ENCODE data around the gene ANGPTL4. TPM values are rescaled to one million over a fixed set of nuclear protein-coding genes. Genes with fewer than 3 reads are reported as not detected.

Gene ANGPTL4
- polyA plus RNA-seq, 2 of the 4 experiments (the other 2 are of a cell fraction): 12.3 to 30.8 TPM

DNA sequence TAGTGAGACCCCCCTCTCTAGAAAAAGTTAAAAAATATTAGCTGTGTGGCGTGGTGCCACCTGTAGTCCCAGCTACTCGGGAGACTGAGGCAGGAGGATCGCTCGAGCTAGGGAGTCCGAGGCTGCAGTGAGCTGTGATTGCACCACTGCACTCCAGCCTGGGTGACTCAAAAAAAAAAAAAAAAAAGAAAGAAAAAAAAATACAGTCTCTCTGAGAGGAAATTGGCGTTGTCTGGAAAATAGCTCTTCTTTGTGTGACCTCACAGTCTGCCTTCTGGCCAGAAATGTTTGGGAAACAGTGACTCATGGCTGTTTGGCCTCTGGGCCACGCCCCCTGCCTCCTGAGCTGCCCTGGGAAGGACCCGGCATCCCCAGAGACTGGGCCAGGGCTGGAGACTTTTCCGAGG is 59.9 kb downstream of the ANGPTL4 start:
- ChIA-PET POLR2A (interaction anchor here (0.6 to 2.0 kb wide), 12 partner anchors 9 to 982 kb away, joined by 3 to 35 read pairs (median 4); partner anchors contain the start of genes ANGPTL4, HNRNPM, MARCHF2 and RAB11B), CTCF (interaction anchor here (0.7 to 2.2 kb wide), 3 partner anchors 9 to 32 kb away, joined by 4 to 19 read pairs (median 5); partner anchors contain the start of gene MARCHF2)
- peak overlapping the region; percentile 78 for H3K4me2 ChIP-seq
- TF ChIP-seq BHLHE40 (IDR thresholded peaks at IDR 0.05; ENCODE audit: low read depth, low read length) (no peak), JUN (IDR thresholded peaks at IDR 0.05) (0 out of 5 replicates have a peak, but pooled peaks of 1 of the 2 experiments have one; percentile 42), TFCP2L1 (CRISPR knock-in tag; IDR thresholded peaks at IDR 0.05) (no peak), RFX5 (IDR thresholded peaks at IDR 0.05) (no peak), FOSL2 (IDR thresholded peaks at IDR 0.05) (peak; percentile 58), FOSL2 (CRISPR knock-in tag; IDR thresholded peaks at IDR 0.05) (peak; percentile 93), RAD21 (conservative IDR thresholded peaks at IDR 0.05 in 1 of 2, IDR thresholded peaks at IDR 0.05 in 1 of 2) (no peak), ESRRA (IDR thresholded peaks at IDR 0.05; ENCODE audit: borderline replicate concordance, low read length) (no peak), ZC3H11A (IDR thresholded peaks at IDR 0.05) (no peak), ZNF302 (CRISPR knock-in tag; IDR thresholded peaks at IDR 0.05) (no peak), HOXB5 (CRISPR knock-in tag; IDR thresholded peaks at IDR 0.05) (no peak), CEBPB (IDR thresholded peaks at IDR 0.05) (peak; percentile 31 to 73; a peak in 1 of 4 replicates), TP53 (CRISPR knock-in tag; IDR thresholded peaks at IDR 0.05) (no peak), JUNB (IDR thresholded peaks at IDR 0.05) (0 out of 2 replicates have a peak, but pooled peaks have one; percentile 46)
- TF ChIP-seq, protein P1, sequence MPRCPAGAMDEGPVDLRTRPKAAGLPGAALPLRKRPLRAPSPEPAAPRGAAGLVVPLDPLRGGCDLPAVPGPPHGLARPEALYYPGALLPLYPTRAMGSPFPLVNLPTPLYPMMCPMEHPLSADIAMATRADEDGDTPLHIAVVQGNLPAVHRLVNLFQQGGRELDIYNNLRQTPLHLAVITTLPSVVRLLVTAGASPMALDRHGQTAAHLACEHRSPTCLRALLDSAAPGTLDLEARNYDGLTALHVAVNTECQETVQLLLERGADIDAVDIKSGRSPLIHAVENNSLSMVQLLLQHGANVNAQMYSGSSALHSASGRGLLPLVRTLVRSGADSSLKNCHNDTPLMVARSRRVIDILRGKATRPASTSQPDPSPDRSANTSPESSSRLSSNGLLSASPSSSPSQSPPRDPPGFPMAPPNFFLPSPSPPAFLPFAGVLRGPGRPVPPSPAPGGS (IDR thresholded peaks at IDR 0.05): no peak
- TF ChIP-seq, protein P2, sequence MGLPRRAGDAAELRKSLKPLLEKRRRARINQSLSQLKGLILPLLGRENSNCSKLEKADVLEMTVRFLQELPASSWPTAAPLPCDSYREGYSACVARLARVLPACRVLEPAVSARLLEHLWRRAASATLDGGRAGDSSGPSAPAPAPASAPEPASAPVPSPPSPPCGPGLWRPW (IDR thresholded peaks at IDR 0.05): no peak
- TF ChIP-seq, protein P3, sequence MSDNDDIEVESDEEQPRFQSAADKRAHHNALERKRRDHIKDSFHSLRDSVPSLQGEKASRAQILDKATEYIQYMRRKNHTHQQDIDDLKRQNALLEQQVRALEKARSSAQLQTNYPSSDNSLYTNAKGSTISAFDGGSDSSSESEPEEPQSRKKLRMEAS (IDR thresholded peaks at IDR 0.05): peak; percentile 43; the same call in 1 of the 2 replicates
- DNase-seq (ENCODE audit: low read depth in 1 of 2, low spot score in 1 of 2) (peak; percentile 67 to 93), FAIRE-seq (no peak), ATAC-seq (peak; percentile 96 to 99)
- no peak overlapping the region for H3K4me3 ChIP-seq
- 0% methylated on average over 7 of the region's 9 CpGs for WGBS (ENCODE audit: missing lambda C conversion rate)
- peak overlapping the region; percentile 82 to 91 for H3K27ac ChIP-seq
- H3K4me1 ChIP-seq: peaks cover 17% of the 10 kb centered on the region
- no peaks in the 10 kb centered on the region for H3K9me3 ChIP-seq

Small RNA genes lying within 50 kb of the gene (small RNA-seq; reads per million reads assigned to genes)
- gene MIR4999: 0 to 12.3 (median 6.8) reads per million in 6 experiments

Other genes starting within 250 kb of the ANGPTL4 start
- 0.01 TPM in 1 of 2 replicates, not detected in the other for gene FBN3, start 214.6 kb upstream of the ANGPTL4 start, polyA plus RNA-seq (2011; rRNA removed)
- not detected in 3 replicates for gene FBN3, start 214.6 kb upstream of the ANGPTL4 start, polyA plus RNA-seq (2017; fragmentation: RNase III; extraction: RNeasy Plus Mini Kit Qiagen cat#74134 plus additional on column Dnase treatment)
- gene CERS4, start 154.8 kb upstream of the ANGPTL4 start, polyA plus RNA-seq (2011; rRNA removed): 5.0 and 5.9 TPM in 2 replicates
- 1.5 to 2.4 TPM (median 2.1 TPM) in 3 replicates for gene CERS4, start 154.8 kb upstream of the ANGPTL4 start, polyA plus RNA-seq (2017; fragmentation: RNase III; extraction: RNeasy Plus Mini Kit Qiagen cat#74134 plus additional on column Dnase treatment)
- 27.4 and 28.8 TPM in 2 replicates for gene CD320, start 55.8 kb upstream of the ANGPTL4 start, polyA plus RNA-seq (2011; rRNA removed)
- 51.9 to 54.2 TPM (median 54.1 TPM) in 3 replicates for gene CD320, start 55.8 kb upstream of the ANGPTL4 start, polyA plus RNA-seq (2017; fragmentation: RNase III; extraction: RNeasy Plus Mini Kit Qiagen cat#74134 plus additional on column Dnase treatment)
- 29.7 and 44.5 TPM in 2 replicates for gene NDUFA7, start 42.8 kb upstream of the ANGPTL4 start, polyA plus RNA-seq (2011; rRNA removed)
- gene NDUFA7, start 42.8 kb upstream of the ANGPTL4 start, polyA plus RNA-seq (2017; fragmentation: RNase III; extraction: RNeasy Plus Mini Kit Qiagen cat#74134 plus additional on column Dnase treatment): 29.0 to 44.0 TPM (median 40.2 TPM) in 3 replicates
- 374 and 406 TPM in 2 replicates for gene RPS28, start 42.7 kb upstream of the ANGPTL4 start, polyA plus RNA-seq (2011; rRNA removed)
- 399 to 449 TPM (median 404 TPM) in 3 replicates for gene RPS28, start 42.7 kb upstream of the ANGPTL4 start, polyA plus RNA-seq (2017; fragmentation: RNase III; extraction: RNeasy Plus Mini Kit Qiagen cat#74134 plus additional on column Dnase treatment)
- gene KANK3, start 20.9 kb upstream of the ANGPTL4 start, polyA plus RNA-seq (2011; rRNA removed): 1.0 and 1.2 TPM in 2 replicates
- gene KANK3, start 20.9 kb upstream of the ANGPTL4 start, polyA plus RNA-seq (2017; fragmentation: RNase III; extraction: RNeasy Plus Mini Kit Qiagen cat#74134 plus additional on column Dnase treatment): 1.5 to 1.6 TPM (median 1.5 TPM) in 3 replicates
- 22.3 and 25.1 TPM in 2 replicates for gene RAB11B, start 26.2 kb downstream of the ANGPTL4 start, polyA plus RNA-seq (2011; rRNA removed)
- 86.7 to 95.7 TPM (median 93.7 TPM) in 3 replicates for gene RAB11B, start 26.2 kb downstream of the ANGPTL4 start, polyA plus RNA-seq (2017; fragmentation: RNase III; extraction: RNeasy Plus Mini Kit Qiagen cat#74134 plus additional on column Dnase treatment)
- gene MARCHF2, start 49.1 kb downstream of the ANGPTL4 start, polyA plus RNA-seq (2011; rRNA removed): 12.4 and 12.8 TPM in 2 replicates
- 13.1 to 15.3 TPM (median 13.2 TPM) in 3 replicates for gene MARCHF2, start 49.1 kb downstream of the ANGPTL4 start, polyA plus RNA-seq (2017; fragmentation: RNase III; extraction: RNeasy Plus Mini Kit Qiagen cat#74134 plus additional on column Dnase treatment)
- gene HNRNPM, start 80.8 kb downstream of the ANGPTL4 start, polyA plus RNA-seq (2011; rRNA removed): 94.1 and 168 TPM in 2 replicates
- 334 to 352 TPM (median 348 TPM) in 3 replicates for gene HNRNPM, start 80.8 kb downstream of the ANGPTL4 start, polyA plus RNA-seq (2017; fragmentation: RNase III; extraction: RNeasy Plus Mini Kit Qiagen cat#74134 plus additional on column Dnase treatment)
- gene PRAM1, start 138.5 kb downstream of the ANGPTL4 start, polyA plus RNA-seq (2011; rRNA removed): 0.07 TPM in 1 of 2 replicates, not detected in the other
- gene PRAM1, start 138.5 kb downstream of the ANGPTL4 start, polyA plus RNA-seq (2017; fragmentation: RNase III; extraction: RNeasy Plus Mini Kit Qiagen cat#74134 plus additional on column Dnase treatment): 0.08 to 0.28 TPM (median 0.13 TPM) in 3 replicates
- 2.8 and 3.3 TPM in 2 replicates for gene ZNF414, start 150.0 kb downstream of the ANGPTL4 start, polyA plus RNA-seq (2011; rRNA removed)
- 20.0 to 22.1 TPM (median 21.5 TPM) in 3 replicates for gene ZNF414, start 150.0 kb downstream of the ANGPTL4 start, polyA plus RNA-seq (2017; fragmentation: RNase III; extraction: RNeasy Plus Mini Kit Qiagen cat#74134 plus additional on column Dnase treatment)
- 0.37 and 0.95 TPM in 2 replicates for gene MYO1F, start 213.3 kb downstream of the ANGPTL4 start, polyA plus RNA-seq (2011; rRNA removed)
- gene MYO1F, start 213.3 kb downstream of the ANGPTL4 start, polyA plus RNA-seq (2017; fragmentation: RNase III; extraction: RNeasy Plus Mini Kit Qiagen cat#74134 plus additional on column Dnase treatment): 0.17 to 0.24 TPM (median 0.23 TPM) in 3 replicates
- 26.7 and 33.2 TPM in 2 replicates for gene ADAMTS10, start 246.6 kb downstream of the ANGPTL4 start, polyA plus RNA-seq (2011; rRNA removed)
- gene ADAMTS10, start 246.6 kb downstream of the ANGPTL4 start, polyA plus RNA-seq (2017; fragmentation: RNase III; extraction: RNeasy Plus Mini Kit Qiagen cat#74134 plus additional on column Dnase treatment): 39.0 to 73.0 TPM (median 49.3 TPM) in 3 replicates

Data from A549 (cell line).